GM12873 (cell line): Measurements from ENCODE around the gene ERC1.

ENCODE experiments used
- TF ChIP-seq, protein P1 (sequence below): IDR thresholded peaks from 2 replicates; pipeline ENCODE4 v1.5.1; 2012; ENCODE audit warnings: low read depth, mild to moderate bottlenecking, moderate library complexity, low read length, control low read depth; ENCODE audit not compliant: insufficient read depth; ENCODE audit errors: missing control alignments

The ERC1 gene

DNA sequence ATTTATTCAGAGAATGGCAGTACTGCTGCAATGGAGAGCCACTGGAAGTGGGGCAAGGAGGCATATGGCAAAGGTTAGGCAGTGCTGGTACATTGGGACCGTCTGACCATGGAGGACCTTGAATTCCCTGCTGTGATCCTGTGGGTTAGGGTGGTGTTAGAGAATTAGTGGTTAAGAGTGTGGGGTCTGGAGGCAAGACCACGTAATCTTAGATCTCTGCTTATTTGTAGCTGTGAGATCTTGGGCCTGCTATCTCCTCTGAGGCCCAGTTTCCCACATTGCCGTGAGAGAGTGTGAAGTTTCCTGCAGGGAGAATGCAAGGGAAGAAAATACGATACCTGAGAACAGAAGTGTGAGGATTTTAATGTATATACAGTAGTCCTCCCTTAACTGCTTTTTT lies 147.7 kb downstream of the ERC1 start:
- TF ChIP-seq, protein P1, sequence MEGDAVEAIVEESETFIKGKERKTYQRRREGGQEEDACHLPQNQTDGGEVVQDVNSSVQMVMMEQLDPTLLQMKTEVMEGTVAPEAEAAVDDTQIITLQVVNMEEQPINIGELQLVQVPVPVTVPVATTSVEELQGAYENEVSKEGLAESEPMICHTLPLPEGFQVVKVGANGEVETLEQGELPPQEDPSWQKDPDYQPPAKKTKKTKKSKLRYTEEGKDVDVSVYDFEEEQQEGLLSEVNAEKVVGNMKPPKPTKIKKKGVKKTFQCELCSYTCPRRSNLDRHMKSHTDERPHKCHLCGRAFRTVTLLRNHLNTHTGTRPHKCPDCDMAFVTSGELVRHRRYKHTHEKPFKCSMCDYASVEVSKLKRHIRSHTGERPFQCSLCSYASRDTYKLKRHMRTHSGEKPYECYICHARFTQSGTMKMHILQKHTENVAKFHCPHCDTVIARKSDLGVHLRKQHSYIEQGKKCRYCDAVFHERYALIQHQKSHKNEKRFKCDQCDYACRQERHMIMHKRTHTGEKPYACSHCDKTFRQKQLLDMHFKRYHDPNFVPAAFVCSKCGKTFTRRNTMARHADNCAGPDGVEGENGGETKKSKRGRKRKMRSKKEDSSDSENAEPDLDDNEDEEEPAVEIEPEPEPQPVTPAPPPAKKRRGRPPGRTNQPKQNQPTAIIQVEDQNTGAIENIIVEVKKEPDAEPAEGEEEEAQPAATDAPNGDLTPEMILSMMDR: no peak

DNA sequence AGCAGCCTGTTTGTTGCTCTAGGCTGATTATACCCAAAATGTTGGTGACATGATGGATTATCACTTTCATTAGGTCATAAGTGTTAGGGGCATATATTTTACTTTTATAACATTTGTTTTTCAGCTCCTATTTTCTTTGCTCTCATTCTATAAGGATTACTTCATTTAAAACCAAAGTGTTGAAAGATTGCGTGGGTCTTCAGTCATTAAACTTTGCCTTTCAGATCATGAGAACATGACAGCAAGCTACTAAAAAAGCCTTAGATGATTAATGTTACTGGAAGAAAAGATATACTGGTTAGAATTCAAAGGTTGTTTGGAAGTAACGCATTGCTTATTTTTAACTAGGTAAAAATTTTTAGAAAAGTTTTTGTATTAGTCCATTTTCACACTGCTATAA lies 156.8 kb downstream of the ERC1 start:
- TF ChIP-seq, protein P1: no peak

DNA sequence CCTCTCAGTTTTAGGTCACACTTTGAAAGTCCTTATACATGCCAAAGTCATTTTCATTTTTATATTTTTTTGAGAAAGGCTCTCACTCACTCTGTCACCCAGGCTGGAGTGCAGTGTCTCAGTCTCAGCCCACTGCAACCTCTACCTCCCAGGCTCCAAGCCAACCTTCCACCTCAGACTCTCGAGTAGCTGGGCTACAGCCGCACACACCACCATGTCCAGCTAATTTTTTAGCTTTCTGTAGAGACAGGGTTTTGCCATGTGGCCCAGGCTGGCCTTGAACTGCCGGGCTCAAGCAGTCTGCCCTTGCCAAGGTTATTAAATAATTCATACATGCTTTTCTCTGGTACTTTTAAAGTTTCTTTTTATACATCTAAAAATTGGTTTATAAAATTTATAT lies 166.0 kb downstream of the ERC1 start:
- TF ChIP-seq, protein P1: no peak

DNA sequence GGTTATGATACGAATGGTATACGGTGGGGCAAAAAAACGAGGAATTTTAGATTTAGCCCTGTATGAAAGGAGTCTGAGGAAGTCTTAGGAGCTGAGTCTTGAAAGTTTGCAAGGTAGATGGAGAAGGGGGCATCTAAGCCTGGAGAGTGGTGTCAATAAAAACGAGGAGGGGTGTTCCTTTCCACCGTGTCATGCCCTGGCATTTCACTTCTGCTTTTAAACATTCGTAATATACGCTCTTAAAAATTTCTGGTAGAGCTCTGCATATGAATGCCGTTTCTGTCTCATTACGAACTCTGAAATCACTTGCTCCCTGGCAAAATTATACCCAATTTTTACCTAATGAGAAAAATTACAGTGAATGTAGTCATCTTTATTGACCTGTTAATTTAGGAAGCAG lies 170.2 kb downstream of the ERC1 start:
- TF ChIP-seq, protein P1: no peak

DNA sequence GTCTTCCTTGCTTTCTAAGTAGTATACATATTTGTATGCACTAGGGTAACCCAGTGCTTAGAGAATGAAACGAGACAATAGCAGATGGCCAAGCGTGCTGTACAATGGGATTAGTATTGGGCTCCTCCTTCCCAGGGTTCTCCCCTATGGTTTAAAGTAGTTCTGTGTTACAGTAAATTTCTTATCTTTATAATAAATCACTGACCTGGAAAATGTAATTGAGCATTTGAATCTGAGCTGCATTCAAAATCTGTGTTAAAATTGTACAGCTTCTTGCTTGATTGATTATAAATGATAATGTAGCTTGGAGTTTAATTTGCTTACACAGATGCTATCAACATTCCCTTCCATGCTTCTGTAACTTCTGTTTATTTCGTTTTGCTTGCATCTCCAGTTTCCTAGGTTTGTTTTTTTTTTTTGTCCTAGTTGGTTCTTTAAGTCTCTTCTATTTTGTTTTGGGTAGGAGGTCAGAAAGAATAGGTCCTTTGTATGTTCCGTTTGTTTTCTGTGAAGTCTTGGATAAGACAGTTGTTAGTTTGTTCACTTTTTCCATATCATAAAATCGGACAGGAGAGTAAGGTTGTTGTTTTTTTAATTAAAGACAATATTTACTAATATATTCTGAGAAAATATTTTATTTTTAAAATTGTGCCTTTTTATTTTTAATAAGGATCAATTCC lies 171.2 kb downstream of the ERC1 start:
- TF ChIP-seq, protein P1: no peak

DNA sequence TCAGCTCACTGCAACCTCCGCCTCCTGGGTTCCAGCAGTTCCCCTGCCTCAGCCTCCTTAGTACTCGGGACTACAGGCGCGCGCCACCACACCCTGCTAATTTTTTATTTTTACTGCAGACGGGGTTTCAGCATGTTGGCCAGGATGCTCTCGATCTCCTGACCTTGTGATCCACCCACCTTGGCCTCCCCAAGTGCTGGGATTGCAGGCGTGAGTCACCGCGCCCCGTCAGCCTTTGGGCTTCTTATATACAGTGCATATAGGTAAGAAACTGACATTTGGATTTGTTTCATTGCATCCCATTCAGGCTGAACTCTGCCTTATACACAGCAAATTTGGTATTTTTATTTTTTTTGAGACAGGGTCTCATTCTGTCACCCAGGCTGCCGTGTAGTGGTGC lies 176.8 kb downstream of the ERC1 start:
- TF ChIP-seq, protein P1: no peak

DNA sequence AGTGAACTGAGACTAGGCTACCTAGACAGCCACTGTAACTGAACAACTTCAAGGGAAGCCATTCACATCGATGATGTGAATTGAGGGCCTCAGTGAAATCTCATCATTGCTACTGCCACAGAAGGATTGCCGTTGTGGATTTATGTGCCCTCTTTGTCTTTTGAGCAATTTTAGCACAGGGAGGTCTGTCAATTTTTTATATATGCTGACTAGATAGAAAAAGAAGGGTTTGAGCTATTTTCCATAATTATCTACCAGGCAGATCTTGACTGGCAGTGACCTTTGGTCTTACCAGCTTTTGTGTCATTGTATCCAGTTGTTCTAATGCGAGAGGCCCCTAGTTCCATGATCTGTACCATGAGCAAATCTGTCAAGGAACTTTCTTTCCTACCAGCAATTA lies 179.4 kb downstream of the ERC1 start:
- TF ChIP-seq, protein P1: no peak
